Measurements from ENCODE around the gene PDE8A. TPM values are rescaled to one million over a fixed set of nuclear protein-coding genes. Genes with fewer than 3 reads are reported as not detected.

Gene PDE8A
- total and polyA plus RNA-seq, 10 of the 15 experiments (the other 5 are each of a cell fraction or from before 2014, with no cell fraction given) = 6.7 to 69.2 (median 27.2) TPM

DNA sequence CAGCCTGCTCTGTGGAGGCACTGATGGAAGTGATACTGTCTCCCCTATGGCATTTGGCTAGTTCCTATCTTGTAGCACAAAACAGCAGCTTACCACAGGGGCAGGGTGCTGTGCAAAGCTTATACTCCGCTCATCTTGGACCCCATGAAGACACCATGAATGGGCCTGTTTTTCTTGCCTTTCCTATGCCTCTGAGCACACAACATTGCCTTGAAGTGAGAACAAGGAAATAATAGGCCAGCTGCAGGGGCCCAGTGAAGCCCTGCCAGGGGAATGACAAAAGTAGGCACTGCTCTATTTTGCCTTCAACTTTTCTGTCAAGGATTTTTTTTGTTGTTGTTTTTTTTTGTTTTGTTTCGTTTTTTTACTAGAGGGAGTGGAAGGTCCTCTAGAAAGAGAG, 110.3 kb downstream of the PDE8A start (continued):
- TF ChIP-seq, protein P1, sequence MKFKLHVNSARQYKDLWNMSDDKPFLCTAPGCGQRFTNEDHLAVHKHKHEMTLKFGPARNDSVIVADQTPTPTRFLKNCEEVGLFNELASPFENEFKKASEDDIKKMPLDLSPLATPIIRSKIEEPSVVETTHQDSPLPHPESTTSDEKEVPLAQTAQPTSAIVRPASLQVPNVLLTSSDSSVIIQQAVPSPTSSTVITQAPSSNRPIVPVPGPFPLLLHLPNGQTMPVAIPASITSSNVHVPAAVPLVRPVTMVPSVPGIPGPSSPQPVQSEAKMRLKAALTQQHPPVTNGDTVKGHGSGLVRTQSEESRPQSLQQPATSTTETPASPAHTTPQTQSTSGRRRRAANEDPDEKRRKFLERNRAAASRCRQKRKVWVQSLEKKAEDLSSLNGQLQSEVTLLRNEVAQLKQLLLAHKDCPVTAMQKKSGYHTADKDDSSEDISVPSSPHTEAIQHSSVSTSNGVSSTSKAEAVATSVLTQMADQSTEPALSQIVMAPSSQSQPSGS (IDR thresholded peaks at IDR 0.05; ENCODE audit: low read length) = no peak
- no peak for TF ChIP-seq POLR2A (IDR thresholded peaks at IDR 0.05; ENCODE audit: low read depth, low read length)

DNA sequence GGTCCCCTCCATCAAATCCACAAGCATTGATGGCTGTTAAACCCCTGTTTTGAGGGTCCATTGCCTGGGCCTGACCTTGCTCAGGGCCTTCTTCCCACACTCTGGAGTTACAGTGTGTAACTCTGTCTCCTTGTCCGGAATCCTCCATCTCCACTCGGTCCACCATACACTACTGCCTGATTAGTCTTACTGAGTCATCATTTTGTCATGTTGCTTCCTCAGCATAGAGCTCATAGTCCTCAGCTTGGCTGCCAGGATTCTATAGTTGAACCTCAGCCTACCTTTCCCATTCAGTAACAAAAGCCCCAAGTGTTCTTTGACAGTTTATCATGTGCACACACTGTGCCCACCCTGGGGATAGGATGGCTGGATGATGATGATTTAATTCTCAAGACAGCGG, 113.0 kb downstream of the PDE8A start:
- H3K79me2 ChIP-seq (ENCODE audit: control insufficient read depth, insufficient read depth, low read length) = no peaks in the 10 kb centered on the region
- ATAC-seq = no peak
- H3K36me3 ChIP-seq (ENCODE audit: control insufficient read depth in 2 of 2, insufficient read depth in 2 of 2, low read length in 1 of 2) = peaks cover 8 to 10% of the 10 kb centered on the region in 2 experiments
- no TSS peak for BruUV-seq (replicated peaks)
- H3K9me3 ChIP-seq (replicated peaks; ENCODE audit: control insufficient read depth, insufficient read depth, low read length) = no peaks in the 10 kb centered on the region
- no peak for FAIRE-seq
- H2AFZ ChIP-seq (ENCODE audit: control insufficient read depth, low read depth, low read length) = no peak overlapping the region
- H3K27ac ChIP-seq (ENCODE audit: control insufficient read depth, insufficient read depth) = no peak overlapping the region
- in situ Hi-C loops (cut with MboI) (no loop called here), intact Hi-C loops (cut with micrococcal nuclease; ENCODE audit: unreplicated experiment) (no loop called here)
- H3K27me3 ChIP-seq (replicated peaks in 1 of 2; ENCODE audit: control insufficient read depth in 2 of 2, insufficient read depth in 2 of 2, low read length in 1 of 2) = no peaks in the 10 kb centered on the region
- no peak overlapping the region for H3K4me3 ChIP-seq
- ChIA-PET SMC1A (ENCODE audit: uncharacterized antibody, unreplicated experiment) (no interaction called here), CTCF (interaction anchor here (1.9 kb wide), 1 partner anchor 9 kb away, joined by 8 read pairs; no protein-coding TSS in a partner anchor), POLR2A (no interaction called here), RAD21 (ENCODE audit: unreplicated experiment) (no interaction called here)
- 96% methylated on average over 3 of the region's 3 CpGs for WGBS (ENCODE audit: insufficient coverage, insufficient replicate concordance, low lambda C conversion rate, missing lambda C conversion rate)
- H3K4me2 ChIP-seq (ENCODE audit: control insufficient read depth, insufficient read depth) = no peak overlapping the region
- H3K4me1 ChIP-seq (ENCODE audit: control insufficient read depth, insufficient read depth, low read length) = no peaks in the 10 kb centered on the region
- H4K20me1 ChIP-seq (ENCODE audit: control insufficient read depth, insufficient read depth) = no peaks in the 10 kb centered on the region
- DNase-seq (ENCODE audit: low read depth, low spot score) = no peak
- no peak overlapping the region for H3K9ac ChIP-seq (ENCODE audit: control insufficient read depth, insufficient read depth, low read length)
- TF ChIP-seq EED (IDR thresholded peaks at IDR 0.05; ENCODE audit: low read depth) (no peak), NR2C1 (IDR thresholded peaks at IDR 0.05) (no peak), KLF5 (IDR thresholded peaks at IDR 0.05; ENCODE audit: partially characterized antibody) (no peak)
- TF ChIP-seq, protein P2, sequence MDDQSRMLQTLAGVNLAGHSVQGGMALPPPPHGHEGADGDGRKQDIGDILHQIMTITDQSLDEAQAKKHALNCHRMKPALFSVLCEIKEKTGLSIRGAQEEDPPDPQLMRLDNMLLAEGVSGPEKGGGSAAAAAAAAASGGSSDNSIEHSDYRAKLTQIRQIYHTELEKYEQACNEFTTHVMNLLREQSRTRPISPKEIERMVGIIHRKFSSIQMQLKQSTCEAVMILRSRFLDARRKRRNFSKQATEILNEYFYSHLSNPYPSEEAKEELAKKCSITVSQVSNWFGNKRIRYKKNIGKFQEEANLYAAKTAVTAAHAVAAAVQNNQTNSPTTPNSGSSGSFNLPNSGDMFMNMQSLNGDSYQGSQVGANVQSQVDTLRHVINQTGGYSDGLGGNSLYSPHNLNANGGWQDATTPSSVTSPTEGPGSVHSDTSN (IDR thresholded peaks at IDR 0.05; ENCODE audit: insufficient replicate concordance, low read depth, low read length) = no peak
- TF ChIP-seq, protein P3, sequence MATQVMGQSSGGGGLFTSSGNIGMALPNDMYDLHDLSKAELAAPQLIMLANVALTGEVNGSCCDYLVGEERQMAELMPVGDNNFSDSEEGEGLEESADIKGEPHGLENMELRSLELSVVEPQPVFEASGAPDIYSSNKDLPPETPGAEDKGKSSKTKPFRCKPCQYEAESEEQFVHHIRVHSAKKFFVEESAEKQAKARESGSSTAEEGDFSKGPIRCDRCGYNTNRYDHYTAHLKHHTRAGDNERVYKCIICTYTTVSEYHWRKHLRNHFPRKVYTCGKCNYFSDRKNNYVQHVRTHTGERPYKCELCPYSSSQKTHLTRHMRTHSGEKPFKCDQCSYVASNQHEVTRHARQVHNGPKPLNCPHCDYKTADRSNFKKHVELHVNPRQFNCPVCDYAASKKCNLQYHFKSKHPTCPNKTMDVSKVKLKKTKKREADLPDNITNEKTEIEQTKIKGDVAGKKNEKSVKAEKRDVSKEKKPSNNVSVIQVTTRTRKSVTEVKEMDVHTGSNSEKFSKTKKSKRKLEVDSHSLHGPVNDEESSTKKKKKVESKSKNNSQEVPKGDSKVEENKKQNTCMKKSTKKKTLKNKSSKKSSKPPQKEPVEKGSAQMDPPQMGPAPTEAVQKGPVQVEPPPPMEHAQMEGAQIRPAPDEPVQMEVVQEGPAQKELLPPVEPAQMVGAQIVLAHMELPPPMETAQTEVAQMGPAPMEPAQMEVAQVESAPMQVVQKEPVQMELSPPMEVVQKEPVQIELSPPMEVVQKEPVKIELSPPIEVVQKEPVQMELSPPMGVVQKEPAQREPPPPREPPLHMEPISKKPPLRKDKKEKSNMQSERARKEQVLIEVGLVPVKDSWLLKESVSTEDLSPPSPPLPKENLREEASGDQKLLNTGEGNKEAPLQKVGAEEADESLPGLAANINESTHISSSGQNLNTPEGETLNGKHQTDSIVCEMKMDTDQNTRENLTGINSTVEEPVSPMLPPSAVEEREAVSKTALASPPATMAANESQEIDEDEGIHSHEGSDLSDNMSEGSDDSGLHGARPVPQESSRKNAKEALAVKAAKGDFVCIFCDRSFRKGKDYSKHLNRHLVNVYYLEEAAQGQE (IDR thresholded peaks at IDR 0.05; ENCODE audit: low read depth, low read length) = no peak
- TF ChIP-seq, protein P4, sequence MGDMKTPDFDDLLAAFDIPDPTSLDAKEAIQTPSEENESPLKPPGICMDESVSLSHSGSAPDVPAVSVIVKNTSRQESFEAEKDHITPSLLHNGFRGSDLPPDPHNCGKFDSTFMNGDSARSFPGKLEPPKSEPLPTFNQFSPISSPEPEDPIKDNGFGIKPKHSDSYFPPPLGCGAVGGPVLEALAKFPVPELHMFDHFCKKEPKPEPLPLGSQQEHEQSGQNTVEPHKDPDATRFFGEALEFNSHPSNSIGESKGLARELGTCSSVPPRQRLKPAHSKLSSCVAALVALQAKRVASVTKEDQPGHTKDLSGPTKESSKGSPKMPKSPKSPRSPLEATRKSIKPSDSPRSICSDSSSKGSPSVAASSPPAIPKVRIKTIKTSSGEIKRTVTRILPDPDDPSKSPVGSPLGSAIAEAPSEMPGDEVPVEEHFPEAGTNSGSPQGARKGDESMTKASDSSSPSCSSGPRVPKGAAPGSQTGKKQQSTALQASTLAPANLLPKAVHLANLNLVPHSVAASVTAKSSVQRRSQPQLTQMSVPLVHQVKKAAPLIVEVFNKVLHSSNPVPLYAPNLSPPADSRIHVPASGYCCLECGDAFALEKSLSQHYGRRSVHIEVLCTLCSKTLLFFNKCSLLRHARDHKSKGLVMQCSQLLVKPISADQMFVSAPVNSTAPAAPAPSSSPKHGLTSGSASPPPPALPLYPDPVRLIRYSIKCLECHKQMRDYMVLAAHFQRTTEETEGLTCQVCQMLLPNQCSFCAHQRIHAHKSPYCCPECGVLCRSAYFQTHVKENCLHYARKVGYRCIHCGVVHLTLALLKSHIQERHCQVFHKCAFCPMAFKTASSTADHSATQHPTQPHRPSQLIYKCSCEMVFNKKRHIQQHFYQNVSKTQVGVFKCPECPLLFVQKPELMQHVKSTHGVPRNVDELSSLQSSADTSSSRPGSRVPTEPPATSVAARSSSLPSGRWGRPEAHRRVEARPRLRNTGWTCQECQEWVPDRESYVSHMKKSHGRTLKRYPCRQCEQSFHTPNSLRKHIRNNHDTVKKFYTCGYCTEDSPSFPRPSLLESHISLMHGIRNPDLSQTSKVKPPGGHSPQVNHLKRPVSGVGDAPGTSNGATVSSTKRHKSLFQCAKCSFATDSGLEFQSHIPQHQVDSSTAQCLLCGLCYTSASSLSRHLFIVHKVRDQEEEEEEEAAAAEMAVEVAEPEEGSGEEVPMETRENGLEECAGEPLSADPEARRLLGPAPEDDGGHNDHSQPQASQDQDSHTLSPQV (IDR thresholded peaks at IDR 0.05) = no peak
- TF ChIP-seq, protein P5, sequence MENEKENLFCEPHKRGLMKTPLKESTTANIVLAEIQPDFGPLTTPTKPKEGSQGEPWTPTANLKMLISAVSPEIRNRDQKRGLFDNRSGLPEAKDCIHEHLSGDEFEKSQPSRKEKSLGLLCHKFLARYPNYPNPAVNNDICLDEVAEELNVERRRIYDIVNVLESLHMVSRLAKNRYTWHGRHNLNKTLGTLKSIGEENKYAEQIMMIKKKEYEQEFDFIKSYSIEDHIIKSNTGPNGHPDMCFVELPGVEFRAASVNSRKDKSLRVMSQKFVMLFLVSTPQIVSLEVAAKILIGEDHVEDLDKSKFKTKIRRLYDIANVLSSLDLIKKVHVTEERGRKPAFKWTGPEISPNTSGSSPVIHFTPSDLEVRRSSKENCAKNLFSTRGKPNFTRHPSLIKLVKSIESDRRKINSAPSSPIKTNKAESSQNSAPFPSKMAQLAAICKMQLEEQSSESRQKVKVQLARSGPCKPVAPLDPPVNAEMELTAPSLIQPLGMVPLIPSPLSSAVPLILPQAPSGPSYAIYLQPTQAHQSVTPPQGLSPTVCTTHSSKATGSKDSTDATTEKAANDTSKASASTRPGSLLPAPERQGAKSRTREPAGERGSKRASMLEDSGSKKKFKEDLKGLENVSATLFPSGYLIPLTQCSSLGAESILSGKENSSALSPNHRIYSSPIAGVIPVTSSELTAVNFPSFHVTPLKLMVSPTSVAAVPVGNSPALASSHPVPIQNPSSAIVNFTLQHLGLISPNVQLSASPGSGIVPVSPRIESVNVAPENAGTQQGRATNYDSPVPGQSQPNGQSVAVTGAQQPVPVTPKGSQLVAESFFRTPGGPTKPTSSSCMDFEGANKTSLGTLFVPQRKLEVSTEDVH (IDR thresholded peaks at IDR 0.05; ENCODE audit: low read depth, partially characterized antibody) = no peak
